HG03280 (cell line): ENCODE results near the gene LRRC32.
"Not testable (repeated sequence)": the region's sequence is repeated elsewhere in the genome, so short reads cannot be mapped to it uniquely, and the experiment has no call there.

Experiments used
- ATAC-seq: cut with Tn5 transposase; IDR thresholded peaks from one replicate; pipeline ENCODE4 v1.9.1; 2021; ENCODE audit warnings: mild to moderate bottlenecking, moderate library complexity; ENCODE audit not compliant: unreplicated experiment

Gene LRRC32

GRCh38 chr11:76616676-76617552, 53.6 kb downstream of the LRRC32 start:
- no peak for ATAC-seq

DNA sequence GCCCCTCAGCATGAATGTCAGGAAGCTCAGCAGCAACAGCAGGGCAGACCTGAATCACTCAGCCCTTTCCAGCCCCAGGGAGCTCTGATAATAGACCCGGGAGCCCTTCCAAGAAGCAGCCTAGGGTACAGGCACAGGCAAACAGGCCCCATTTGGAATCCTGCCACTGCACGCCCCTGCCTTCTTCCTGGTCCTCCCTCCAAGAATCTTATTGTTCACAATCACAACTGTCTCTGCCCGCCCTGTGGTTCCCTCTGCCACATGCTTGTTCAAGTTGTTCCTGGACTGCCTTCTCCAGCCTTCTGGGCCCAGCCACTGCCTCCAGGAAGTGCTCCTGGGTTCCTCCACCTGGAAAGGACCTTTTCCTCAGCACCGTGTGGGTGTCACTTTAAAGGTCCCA, 54.6 kb downstream of the LRRC32 start:
- no peak for ATAC-seq

DNA sequence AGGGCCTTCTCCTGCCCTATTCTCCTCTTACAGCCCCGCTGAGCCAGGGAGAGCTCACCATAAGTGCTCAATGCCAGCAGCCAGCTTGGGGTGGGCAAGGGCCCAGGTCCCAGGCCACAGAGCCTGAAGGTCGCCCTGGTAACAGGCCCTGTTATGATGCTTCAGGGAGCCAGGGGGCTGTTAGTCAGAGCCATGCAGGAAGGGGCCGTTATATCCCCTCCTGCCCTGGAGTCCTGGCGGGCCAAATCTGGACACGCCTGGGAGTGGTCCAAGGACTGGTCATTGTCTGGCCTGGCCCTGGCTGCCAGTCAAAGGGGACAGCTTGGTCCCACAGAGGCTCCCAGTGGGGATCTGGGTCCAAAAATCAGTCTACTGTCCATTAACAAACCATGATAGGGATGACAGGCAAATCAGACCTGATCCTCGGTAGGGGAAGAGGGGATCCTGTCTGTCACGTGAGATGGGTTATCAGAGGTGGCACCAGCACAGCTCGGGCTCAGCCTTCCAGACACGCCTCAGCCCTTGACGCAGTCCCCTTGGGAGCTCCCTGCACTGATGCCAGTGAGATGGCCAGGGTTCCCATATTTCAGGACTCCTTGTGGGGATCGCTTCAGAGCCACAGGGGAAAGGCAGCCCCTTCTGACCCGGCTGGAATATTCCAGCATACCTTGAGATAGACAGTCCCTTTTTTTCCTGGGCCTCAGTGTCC, 55.9 kb downstream of the LRRC32 start:
- no peak for ATAC-seq

GRCh38 chr11:76613901-76614300, 56.6 kb downstream of the LRRC32 start:
- ATAC-seq, result no peak

DNA sequence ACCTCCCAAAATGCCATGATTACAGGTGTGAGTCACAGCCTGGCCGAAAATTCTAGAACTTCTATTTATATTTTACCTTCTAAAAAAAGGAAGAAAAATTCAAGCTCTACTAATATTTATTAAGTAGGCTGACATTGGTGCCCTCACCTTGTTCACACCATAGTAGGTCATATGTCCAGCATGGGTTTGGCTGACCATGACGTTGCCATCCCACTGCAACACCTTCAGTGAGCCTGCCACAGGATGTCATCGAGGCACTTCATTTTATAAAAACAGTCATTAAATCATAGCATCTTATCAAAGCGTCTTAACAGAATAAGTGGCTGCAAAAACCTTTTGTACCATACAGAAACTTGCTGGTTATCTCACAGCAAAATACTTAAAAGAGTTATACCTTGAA, 58.3 kb downstream of the LRRC32 start:
- ATAC-seq, result no peak

DNA sequence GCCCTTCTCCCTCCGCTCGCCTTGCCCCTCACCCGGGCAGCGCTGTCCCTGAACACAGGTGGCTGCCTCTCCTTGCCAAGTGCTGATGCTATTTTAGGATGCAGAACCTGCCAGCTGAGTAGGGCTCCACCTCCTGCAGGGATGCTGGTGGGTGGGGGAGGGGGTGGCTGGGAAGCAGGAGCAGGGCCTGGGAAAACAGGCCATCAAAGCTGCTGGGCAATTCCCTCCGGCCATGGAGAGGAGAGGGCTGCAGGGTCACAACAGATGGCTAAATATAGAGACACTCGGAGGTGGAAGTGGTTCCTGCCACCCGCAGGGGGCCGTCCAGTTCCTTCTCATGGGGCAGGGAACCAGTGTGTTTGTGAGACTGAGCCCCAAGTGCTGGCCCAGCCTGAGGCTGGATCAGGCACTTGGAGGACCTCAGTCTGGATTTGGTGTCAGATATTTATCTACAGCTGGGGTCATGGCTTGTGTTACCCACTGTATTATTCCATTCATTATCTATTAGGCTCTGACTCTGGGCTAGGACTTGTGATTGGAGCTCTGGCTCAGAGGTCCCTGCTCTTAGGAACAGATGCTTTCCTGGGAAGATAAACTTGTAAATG, 59.6 kb downstream of the LRRC32 start:
- ATAC-seq, result no peak

DNA sequence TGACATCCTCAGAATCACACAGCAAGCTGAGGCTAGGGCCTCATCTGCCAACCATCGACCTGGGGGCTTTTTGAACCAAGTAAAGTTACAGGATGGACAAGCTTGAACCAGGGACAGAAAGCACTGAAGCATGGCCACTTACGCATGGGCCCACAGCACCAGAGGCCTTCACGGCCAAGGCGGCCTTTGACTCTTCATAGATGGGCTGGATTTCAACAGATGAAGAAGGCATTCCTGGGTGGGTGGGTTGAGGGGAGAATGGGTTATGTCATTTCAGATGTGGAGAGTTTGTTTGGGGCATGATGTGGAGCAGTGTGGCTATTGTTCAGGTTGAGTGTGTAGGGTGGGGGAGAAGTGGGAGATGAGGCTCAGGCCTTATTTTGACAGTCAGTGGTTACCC, 60.2 kb downstream of the LRRC32 start:
- no peak for ATAC-seq

DNA sequence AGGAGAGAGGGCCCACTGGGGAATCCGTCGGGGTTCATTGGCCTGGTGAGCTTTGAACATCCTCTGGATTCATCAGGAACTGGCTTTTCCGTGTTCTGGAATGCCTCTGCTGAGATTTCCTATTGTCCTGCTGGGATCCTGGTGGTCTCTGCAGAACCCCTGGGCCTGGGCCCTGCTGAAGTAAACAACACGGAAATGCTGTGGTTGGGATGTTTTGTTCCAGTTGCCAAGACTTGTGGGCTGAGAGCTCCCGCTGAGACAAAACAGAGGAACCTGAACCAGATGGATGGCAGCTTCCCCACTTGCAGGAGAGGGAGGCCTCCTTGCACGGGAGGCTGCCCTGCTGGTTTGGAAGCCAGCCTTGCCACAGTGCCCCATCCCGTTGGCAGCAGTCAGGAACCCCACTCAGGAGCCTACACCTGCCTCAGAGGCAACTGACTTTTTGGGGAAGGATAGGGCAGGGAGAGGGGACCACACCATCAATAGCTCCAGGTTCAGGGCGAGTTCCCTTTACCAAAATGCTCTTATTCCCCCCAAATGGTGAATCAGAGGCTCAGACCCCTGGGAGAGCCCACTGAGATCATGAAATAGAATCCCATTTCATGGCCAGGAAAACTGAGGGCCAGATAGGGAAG, 60.7 kb downstream of the LRRC32 start:
- no peak for ATAC-seq

GRCh38 chr11:76608879-76609460, 61.6 kb downstream of the LRRC32 start:
- not testable (repeated sequence) for ATAC-seq

DNA sequence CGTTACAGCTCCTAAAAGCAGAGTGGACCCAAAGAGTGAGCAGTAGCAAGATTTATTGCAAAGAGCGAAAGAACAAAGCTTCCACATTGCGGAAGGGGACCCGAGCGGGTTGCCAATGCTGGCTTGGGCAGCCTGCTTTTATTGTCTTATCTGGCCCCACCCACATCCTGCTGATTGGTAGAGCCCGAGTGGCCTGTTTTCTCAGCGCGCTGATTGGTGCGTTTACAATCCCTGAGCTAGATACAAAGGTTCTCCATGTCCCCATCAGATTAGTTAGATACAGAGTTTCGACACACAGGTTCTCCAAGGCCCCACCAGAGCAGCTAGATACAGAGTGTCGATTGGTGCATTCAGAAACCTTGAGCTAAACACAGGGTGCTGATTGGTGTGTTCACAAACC, 62.3 kb downstream of the LRRC32 start:
- ATAC-seq, result not testable (repeated sequence)
